GM23248 (cell line): ENCODE measurements around the gene CEP63.

Experiments used
- EZH2 ChIP-seq: fragments of 200-600 bp; sonication (generic); IDR thresholded peaks from 2 replicates; pipeline ENCODE4 v1.6.1; 2018; ENCODE audit warnings: antibody characterized with exemption, mild to moderate bottlenecking; ENCODE audit not compliant: insufficient read depth, poor library complexity, severe bottlenecking
- EZH2phosphoT487 ChIP-seq: fragments of 200-600 bp; sonication (generic); IDR thresholded peaks from 2 replicates; pipeline ENCODE4 v1.6.1; 2018; ENCODE audit warnings: antibody characterized with exemption, moderate library complexity, mild to moderate bottlenecking, low read depth; ENCODE audit not compliant: insufficient read depth

DNA sequence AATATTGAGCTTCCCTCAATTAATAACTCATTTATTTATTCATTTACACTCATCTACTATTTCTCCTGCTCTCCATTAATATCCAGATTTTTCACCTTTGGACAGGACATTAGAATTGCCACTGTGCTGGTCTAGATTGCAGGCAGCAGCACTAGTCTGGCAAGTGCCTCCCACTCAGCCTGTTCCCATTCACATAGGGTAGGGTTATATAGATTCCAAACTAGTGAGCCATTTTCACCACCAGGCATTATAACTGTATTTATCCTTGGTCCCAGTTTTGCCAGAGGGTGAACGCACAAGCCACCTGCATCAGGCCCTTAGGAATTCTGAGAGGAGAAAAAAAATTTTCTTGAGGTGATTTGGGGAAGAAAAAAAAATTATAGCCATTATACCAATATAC is 44.5 kb upstream of the CEP63 start:
- no peak for TF ChIP-seq EZH2
- no peak for TF ChIP-seq EZH2phosphoT487
